Activated effector memory CD4-positive, alpha-beta T cell treated with anti-CD3 and anti-CD28 coated beads, Interleukin-2, amount 50 U/mL, for 16 hours (primary cell): ENCODE measurements around the gene PCAT7.
"Not testable (repeated sequence)": the region's sequence is repeated elsewhere in the genome, so short reads cannot be mapped to it uniquely, and the experiment has no call there.

Experiments
- DNase-seq: peaks from one replicate; pipeline ENCODE4 v3.0.0-alpha.2; 2020

PCAT7 gene

DNA sequence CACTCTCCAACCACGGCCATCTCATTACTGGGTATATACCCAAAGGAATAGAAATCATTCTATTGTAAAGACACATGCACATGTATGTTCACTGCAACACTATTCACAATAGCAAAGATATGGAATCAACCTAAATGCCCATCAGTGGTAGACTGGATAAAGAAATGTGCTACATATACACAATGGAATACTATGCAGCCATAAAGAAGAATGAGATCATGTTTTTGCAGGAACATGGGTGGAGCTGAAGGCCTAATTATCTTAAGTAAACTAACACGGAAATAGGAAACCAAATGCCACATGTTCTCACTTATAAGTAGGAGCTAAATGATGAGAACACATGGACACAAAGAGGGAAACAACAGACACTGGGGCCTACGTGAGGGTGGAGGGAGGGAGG is 9.4 kb downstream of the PCAT7 start:
- not testable (repeated sequence) for DNase-seq

GRCh38 chr9:94566550-94566949 is 11.7 kb downstream of the PCAT7 start:
- DNase-seq, result no peak

- DNase-seq, result no peak
Measured at GRCh38 chr9:94567271-94567670, 12.4 kb downstream of the PCAT7 start.

DNA sequence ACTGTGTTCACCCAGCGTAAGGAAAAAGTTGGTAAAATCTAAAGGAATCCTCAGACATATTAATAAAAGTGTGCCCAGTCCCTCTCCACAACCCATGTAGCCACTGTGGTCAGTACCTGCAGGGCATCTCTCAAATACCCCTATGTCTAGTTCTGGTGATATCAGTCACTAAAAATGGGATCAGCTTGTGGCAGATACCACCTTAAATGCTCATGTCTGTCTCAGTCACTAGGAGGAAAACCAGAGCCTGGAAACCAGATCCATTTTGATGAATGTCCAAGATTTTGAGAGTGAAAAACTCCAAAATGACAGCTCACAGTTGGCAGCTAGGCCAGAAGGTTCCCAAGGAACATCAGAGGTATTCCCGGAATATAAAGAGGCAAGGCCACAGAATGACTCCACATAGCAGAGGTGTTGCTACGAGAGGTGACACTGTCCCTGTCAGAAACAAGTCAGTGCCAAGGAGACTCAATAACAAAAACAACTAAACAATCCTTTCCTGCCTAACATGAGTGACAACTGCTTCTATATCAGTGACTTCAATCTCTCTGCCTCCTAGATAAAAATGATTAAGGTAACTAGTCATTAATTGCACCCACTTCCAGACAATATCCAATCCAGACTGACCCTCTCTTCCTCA is 13.5 kb downstream of the PCAT7 start:
- DNase-seq, result no peak

DNA sequence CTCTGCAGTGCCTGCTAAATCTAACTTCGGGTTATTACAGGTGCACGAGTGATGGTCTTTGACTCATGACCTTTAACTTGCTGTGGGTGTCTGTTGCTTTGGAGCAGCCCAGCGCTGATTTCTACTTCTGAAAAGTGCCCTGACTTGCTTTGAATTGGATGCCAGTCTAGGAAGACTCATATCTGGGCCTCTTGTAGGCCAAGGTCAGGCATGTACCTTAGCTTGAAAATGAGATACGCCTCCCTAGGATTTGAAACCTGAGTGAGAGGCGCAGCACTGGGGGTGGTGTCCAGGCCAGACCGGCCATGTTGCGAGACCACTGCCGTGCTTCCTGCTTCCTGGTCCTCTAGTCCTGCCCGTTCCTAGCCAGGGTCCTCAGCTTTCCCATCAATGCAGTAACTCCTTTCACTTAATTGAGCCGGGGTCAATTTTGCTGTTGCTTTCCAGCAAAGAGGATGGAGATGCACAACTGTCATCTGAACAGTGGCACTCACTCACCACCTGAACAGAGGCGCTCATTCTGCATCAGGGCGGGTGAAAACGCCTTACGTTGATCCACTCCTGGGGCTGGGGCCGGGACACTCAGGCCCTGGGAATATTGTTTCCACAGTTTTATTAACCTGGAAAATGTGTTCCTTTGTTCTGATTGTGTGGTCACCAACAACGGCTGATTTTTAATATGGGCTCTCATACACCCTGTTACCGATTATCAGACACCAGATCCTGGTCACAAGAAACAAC is 14.3 kb downstream of the PCAT7 start:
- DNase-seq, result no peak

DNA sequence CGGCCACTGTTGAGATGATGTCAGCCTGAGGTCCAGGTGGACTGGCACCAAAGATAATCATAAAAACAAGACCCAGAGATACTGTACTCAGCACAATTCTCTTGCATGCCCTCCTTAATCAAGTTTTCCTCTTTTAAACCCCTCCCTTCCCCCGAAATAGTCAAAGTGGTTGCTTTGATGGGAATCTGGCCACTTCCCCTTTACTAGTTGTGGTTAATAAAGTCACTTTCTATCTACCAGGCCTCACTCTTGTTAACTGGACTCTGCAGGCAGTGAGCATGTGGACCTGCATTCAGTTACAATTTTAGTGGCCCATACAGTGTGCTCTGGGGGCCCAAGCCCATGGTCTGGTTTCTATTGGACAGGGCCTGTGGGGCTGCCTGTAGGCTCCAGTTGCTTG is 21.2 kb downstream of the PCAT7 start:
- DNase-seq, result no peak

DNA sequence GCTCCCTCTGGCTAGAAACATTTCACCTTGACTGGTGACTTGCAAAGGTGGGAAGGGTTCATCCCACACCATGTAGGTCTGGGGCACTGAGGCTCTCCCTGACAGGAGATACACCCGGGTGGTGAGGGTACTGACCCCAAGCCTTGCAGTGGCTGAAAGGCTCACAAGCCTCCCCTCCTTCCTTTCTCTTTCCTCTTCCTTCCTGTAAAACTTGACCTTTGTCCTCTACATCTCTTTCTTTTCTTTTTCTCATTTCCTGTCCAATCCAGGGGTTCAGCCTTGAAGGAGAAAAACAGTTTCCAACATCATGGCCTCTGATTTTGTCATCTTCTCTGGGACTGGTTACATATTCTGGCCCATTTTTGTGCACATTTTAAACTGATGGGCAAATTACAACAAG is 22.2 kb downstream of the PCAT7 start:
- no peak for DNase-seq

DNA sequence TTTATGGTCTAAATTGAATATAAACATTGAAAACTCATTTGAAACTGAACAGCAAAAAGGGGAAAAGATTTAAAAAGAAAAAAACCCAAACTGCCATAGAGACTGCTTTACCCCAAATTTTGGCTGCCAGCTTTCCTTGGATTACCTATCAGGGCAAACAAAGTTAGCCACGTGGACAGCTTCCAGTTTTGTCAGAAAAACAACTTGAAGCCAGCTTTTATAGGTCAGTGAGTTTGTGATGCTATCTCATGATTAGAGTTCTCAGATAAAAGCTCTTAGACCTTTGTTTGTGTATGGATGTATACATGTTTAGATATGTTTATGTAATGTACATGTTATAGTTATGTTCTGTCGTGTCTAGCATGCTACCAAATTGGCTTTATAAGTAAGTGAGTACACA is 22.7 kb downstream of the PCAT7 start:
- no peak for DNase-seq

GRCh38 chr9:94581728-94582127 is 26.8 kb downstream of the PCAT7 start:
- no peak for DNase-seq

DNA sequence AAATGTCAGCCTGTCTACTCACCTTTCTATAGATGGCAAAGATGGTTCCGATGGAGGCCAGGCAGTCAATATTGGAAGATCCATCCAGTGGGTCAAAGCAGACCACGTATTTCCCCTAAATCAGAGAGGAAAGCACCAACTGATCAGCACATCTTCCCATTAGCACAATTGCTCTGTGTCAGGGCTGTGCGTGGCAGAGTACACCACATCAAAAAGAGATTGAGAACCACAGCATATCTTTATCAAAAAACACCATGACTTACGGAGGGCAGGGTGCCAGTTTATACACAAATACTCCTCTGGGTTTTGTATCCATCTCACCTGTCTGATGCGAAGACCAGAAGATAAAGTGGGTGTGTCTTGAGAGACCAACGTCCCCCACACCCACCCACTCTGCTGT is 29.7 kb downstream of the PCAT7 start:
- DNase-seq, result no peak

GRCh38 chr9:94586316-94586715 is 31.4 kb downstream of the PCAT7 start:
- no peak for DNase-seq

- no peak for DNase-seq
Measured at GRCh38 chr9:94586814-94587213, 31.9 kb downstream of the PCAT7 start.

- no peak for DNase-seq
Measured at GRCh38 chr9:94588681-94589080, 33.8 kb downstream of the PCAT7 start.

DNA sequence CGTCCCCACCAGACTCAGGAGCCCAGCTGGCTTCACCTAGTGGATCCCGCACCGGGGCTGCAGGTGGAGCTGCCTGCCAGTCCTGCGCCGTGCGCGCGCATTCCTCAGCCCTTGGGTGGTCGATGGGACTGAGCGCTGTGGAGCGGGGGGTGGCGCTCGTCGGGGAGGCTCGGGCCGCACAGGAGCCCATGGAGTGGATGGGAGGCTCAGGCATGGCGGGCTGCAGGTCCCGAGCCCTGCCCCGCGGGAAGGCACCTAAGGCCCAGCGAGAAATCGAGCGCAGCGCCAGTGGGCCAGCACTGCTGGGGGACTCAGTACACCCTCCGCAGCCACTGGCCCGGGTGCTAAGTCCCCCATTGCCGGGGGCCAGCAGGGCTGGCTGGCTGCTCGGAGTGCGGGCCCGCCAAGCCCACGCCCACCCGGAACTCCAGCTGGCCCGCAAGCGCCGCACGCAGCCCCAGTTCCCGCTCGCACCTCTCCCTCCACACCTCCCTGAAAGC is 36.2 kb downstream of the PCAT7 start:
- DNase-seq, result not testable (repeated sequence)

GRCh38 chr9:94591876-94592275 is 37.0 kb downstream of the PCAT7 start:
- DNase-seq, result peak; percentile 8

- not testable (repeated sequence) for DNase-seq
Measured at GRCh38 chr9:94592683-94593082, 37.8 kb downstream of the PCAT7 start.

- no peak for DNase-seq
Measured at GRCh38 chr9:94593459-94594345, 38.8 kb downstream of the PCAT7 start, which contains the start of gene FBP2. FBP2 (minus strand) TSS chr9:94593824; CDS start chr9:94593726, 98 bp downstream.

- DNase-seq, result no peak
Measured at GRCh38 chr9:94599102-94599501, 44.2 kb downstream of the PCAT7 start.

DNA sequence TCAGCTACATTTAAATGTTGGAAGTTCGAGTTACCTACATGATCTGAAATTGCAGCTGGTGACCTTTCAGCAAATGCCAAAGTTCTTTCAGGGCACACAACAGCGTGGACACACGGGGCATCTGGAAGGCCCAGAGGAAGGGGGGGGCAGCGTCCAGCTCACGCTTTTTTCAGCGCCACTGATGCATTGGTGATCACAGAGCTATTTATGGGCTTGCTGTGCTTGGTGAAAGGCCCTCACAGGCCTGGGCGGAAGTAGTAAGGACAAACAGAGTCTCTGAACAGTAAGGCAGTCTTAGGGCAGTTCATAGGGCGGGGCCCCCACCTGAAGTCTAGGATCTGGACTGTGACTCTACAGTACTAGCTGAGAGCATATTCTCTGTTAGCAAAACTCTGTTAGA is 45.4 kb downstream of the PCAT7 start:
- DNase-seq, result no peak

DNA sequence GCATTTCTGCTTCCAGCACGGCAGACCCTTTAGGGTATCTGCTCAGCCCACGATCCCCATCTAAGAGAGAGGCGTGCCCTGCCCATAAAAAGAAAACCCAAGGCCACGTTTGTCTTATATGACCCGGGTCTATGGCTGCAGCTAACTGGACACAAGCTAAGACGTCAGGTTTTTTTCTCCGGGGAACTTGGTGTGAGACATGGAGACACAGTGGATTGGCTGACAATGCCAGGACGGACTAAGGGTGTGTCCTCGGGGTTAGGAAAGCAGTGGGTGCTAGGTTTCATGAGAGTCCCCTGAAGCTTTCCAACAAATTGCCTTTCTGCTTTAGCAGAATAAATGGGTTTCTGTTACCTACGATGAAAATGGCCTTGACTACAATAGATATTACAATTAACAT is 45.8 kb downstream of the PCAT7 start:
- no peak for DNase-seq

GRCh38 chr9:94602666-94603065 is 47.8 kb downstream of the PCAT7 start:
- DNase-seq, result no peak

- peak; percentile 81 for DNase-seq
Measured at GRCh38 chr9:94603259-94604160, 48.6 kb downstream of the PCAT7 start.
